ENCODE results near the gene ARMH3. TPM values are rescaled to one million over a fixed set of nuclear protein-coding genes. Genes with fewer than 3 reads are reported as not detected.

ARMH3 gene
- total RNA-seq, 4 donors from 2014 or later, result 9.7 to 14.9 (median 13.4) TPM

- peaks cover 0 to 24% of the 10 kb centered on the region in 2 donors for H3K36me3 ChIP-seq
- H3K27me3 ChIP-seq, result no peaks in the 10 kb centered on the region
- in situ Hi-C loops (cut with MboI; ENCODE audit: low sequenced_read_pairs in 4 of 4) (no loop called here), intact Hi-C loops (cut with DNase I; ENCODE audit: low total_unique reads) (no loop called here)
- peaks cover 24 to 50% of the 10 kb centered on the region in 2 donors for H3K4me1 ChIP-seq
- TF ChIP-seq CTCF (IDR thresholded peaks at IDR 0.05 in 4 of 5, conservative IDR thresholded peaks at IDR 0.05 in 1 of 5) (no peak), POLR2A (IDR thresholded peaks at IDR 0.05) (no peak)
- ATAC-seq (peak; percentile 18 to 37), DNase-seq (no peak)
- no peaks in the 10 kb centered on the region for H3K9me3 ChIP-seq
- H3K27ac ChIP-seq, result peak overlapping the region; percentile 6 to 98 (median 61)
- no peak overlapping the region for H3K4me3 ChIP-seq
Measured at GRCh38 chr10:101967119-101967518, 88.9 kb downstream of the ARMH3 start.

GRCh38 chr10:101965075-101965765 is 90.8 kb downstream of the ARMH3 start:
- H3K36me3 ChIP-seq, result peaks cover 0 to 11% of the 10 kb centered on the region in 2 donors
- no peaks in the 10 kb centered on the region for H3K27me3 ChIP-seq
- peak overlapping the region; percentile 89 to 98 (median 93) for H3K27ac ChIP-seq
- intact Hi-C loops (cut with DNase I; ENCODE audit: low total_unique reads) (no loop called here), in situ Hi-C loops (cut with MboI; ENCODE audit: low sequenced_read_pairs in 4 of 4) (no loop called here)
- peaks cover 39 to 67% of the 10 kb centered on the region in 2 donors for H3K4me1 ChIP-seq
- H3K9me3 ChIP-seq, result no peaks in the 10 kb centered on the region
- no peak for ATAC-seq
- no peak overlapping the region for H3K4me3 ChIP-seq
- no peak for DNase-seq
- TF ChIP-seq CTCF (IDR thresholded peaks at IDR 0.05 in 4 of 5, conservative IDR thresholded peaks at IDR 0.05 in 1 of 5) (no peak), POLR2A (IDR thresholded peaks at IDR 0.05) (no peak)

- H3K27ac ChIP-seq, result peak overlapping the region; percentile 89 to 98 (median 93)
- peaks cover 35 to 45% of the 10 kb centered on the region in 2 donors for H3K4me1 ChIP-seq
- H3K9me3 ChIP-seq, result no peaks in the 10 kb centered on the region
- ATAC-seq (peak; percentile 93 to 96), DNase-seq (peak; percentile 82 to 85)
- H3K4me3 ChIP-seq, result no peak overlapping the region
- intact Hi-C loops (cut with DNase I; ENCODE audit: low total_unique reads) (loop anchor here (1.0 kb wide), 1 partner anchor 23 kb away; no protein-coding TSS in a partner anchor), in situ Hi-C loops (cut with MboI; ENCODE audit: low sequenced_read_pairs in 4 of 4) (no loop called here)
- H3K27me3 ChIP-seq, result no peaks in the 10 kb centered on the region
- peak in 1 of 5 experiments; percentile 20 for TF ChIP-seq CTCF (IDR thresholded peaks at IDR 0.05 in 4 of 5, conservative IDR thresholded peaks at IDR 0.05 in 1 of 5)
- TF ChIP-seq POLR2A (IDR thresholded peaks at IDR 0.05), result no peak
- H3K36me3 ChIP-seq, result no peaks in the 10 kb centered on the region
Measured at GRCh38 chr10:101961591-101962498, 94.1 kb downstream of the ARMH3 start.

GRCh38 chr10:101960879-101961395 is 95.0 kb downstream of the ARMH3 start:
- H3K36me3 ChIP-seq, result no peaks in the 10 kb centered on the region
- H3K27me3 ChIP-seq, result no peaks in the 10 kb centered on the region
- in situ Hi-C loops (cut with MboI; ENCODE audit: low sequenced_read_pairs in 4 of 4), result no loop called here
- peak in 1 of 2 donors; percentile 40 for ATAC-seq
- H3K4me1 ChIP-seq, result peaks cover 35 to 41% of the 10 kb centered on the region in 2 donors
- TF ChIP-seq CTCF (IDR thresholded peaks at IDR 0.05 in 4 of 5, conservative IDR thresholded peaks at IDR 0.05 in 1 of 5) (no peak), POLR2A (IDR thresholded peaks at IDR 0.05) (no peak)
- peak in 1 of 2 donors; percentile 33 for DNase-seq
- H3K27ac ChIP-seq, result peak overlapping the region; percentile 89 to 98 (median 93)
- H3K9me3 ChIP-seq, result no peaks in the 10 kb centered on the region
- intact Hi-C loops (cut with DNase I; ENCODE audit: low total_unique reads), result loop anchor here (1.0 kb wide), 1 partner anchor 22 kb away; no protein-coding TSS in a partner anchor
- no peak overlapping the region for H3K4me3 ChIP-seq

Measured in gastrocnemius medialis (tissue), 4 donors.